Epithelial cell of esophagus (primary cell): Measurements from ENCODE around the gene MXRA7.

ENCODE experiments used
- DNase-seq: peaks from one replicate; pipeline ENCODE4 v3.0.0; 2010; ENCODE audit warnings: low read depth
- H3K4me3 ChIP-seq: 2 replicates; pipeline ENCODE4 v1.5.1; 2011; ENCODE audit warnings: mild to moderate bottlenecking, low read length, control low read depth
- CTCF ChIP-seq: IDR thresholded peaks from 2 replicates; pipeline ENCODE4 v1.5.1; 2011; ENCODE audit warnings: low read depth, mild to moderate bottlenecking, low read length, control low read depth, inconsistent platforms; ENCODE audit not compliant: insufficient read depth; ENCODE audit errors: missing control alignments

Gene MXRA7

GRCh38 chr17:76709077-76709950 lies 1.5 kb downstream of the MXRA7 start:
- DNase-seq: peak; percentile 88

GRCh38 chr17:76707985-76708807 lies 2.6 kb downstream of the MXRA7 start:
- H3K4me3 ChIP-seq: no peak overlapping the region
- DNase-seq: no peak
- TF ChIP-seq CTCF: peak; percentile 21

More at GRCh38 chr17:76709077-76709950, 1.5 kb downstream of the MXRA7 start:
- TF ChIP-seq CTCF: no peak
- H3K4me3 ChIP-seq: peak overlapping the region; percentile 49

GRCh38 chr17:76706817-76707216 lies 3.9 kb downstream of the MXRA7 start:
- no peak for TF ChIP-seq CTCF
- no peak overlapping the region for H3K4me3 ChIP-seq
- DNase-seq: no peak

- H3K4me3 ChIP-seq: no peak overlapping the region
- TF ChIP-seq CTCF: no peak
- DNase-seq: no peak
These were observed 6.0 kb downstream of the MXRA7 start for GRCh38 chr17:76704805-76705204.

GRCh38 chr17:76702941-76703637 lies 7.7 kb downstream of the MXRA7 start:
- H3K4me3 ChIP-seq: no peak overlapping the region
- no peak for TF ChIP-seq CTCF
- no peak for DNase-seq

- no peak for TF ChIP-seq CTCF
- DNase-seq: no peak
These were observed 8.7 kb downstream of the MXRA7 start for GRCh38 chr17:76702076-76702475.

More at GRCh38 chr17:76702076-76702475, 8.7 kb downstream of the MXRA7 start:
- no peak overlapping the region for H3K4me3 ChIP-seq
